RPMI8226 (cell line): ENCODE measurements around the gene OLFML2B.
"Not testable (repeated sequence)": the region's sequence is repeated elsewhere in the genome, so short reads cannot be mapped to it uniquely, and the experiment has no call there.

ENCODE experiments used
- DNase-seq: peaks from one replicate; pipeline ENCODE4 v3.0.0-alpha.2; 2015

The OLFML2B gene

DNA sequence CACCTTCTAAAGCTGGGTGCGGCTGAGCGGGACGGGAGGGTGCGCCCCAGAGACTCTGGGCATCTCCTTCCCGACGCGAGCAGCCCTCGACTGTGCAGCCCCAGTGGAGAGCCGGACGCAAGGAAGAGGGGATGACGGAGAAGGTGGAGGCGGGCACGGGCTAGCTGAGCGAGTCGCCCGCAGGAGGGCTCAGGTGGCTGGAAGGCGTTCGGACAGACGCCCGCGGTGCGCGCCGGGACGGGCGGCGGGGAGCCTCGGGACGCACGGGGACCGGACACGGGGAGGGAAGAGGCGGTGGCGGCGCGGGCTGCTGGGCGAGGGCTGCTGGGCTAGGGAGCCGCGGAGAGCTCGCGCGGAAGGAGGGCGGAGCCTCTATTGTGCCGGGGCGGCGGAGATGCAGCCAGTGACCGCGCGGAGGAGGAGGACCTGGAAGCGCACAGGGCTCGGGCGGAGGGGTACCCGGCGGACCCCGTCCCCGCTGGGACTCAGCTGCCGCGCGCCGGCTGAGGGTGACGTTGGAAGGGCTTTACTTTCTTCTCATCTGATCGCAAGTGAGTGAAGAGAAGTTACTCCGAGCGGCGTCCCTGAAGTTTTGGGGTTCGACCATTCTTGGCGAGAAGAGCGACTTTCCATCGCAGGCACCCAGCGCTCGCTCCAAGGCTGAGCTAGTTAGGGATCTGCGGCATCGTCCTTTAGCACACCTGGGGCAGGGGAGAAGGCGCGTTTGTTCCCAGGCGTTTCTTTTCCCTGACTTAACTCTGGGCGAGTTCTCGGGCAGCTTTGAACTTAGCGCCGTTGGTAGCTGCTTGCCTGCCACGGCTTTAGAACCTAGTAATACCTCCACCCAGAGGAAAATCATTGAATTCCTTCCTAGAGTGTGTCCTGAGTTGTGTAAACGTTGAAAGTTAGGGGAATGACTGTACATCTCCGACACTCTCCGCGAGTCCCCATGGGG is at the start of gene OLFML2B:
TSS of gene OLFML2B (minus strand) at position 323 of the 955 bp plus-strand sequence. CDS start 439 bp downstream, outside the sequence.
- DNase-seq: peak; percentile 83

DNA sequence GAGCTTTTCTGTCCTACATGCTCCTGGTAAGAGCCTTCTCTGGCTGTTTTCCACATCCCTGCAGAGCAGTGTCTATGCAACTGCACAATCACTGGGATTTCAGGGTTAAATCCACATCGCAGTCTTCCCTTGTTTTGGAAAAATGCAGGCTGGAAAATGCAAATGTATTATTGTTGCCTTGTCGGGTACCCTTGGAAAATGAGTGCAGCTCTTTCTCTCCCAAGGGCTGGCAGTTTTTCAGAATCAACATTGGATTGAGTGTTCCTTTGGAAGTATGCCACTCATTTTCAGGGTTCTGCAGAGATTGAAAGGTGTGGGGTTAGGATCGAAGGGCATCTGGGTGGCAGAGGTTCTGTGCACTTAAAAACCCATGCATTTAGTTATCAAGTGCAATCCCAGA is 49.1 kb upstream of the OLFML2B start:
- DNase-seq: no peak

DNA sequence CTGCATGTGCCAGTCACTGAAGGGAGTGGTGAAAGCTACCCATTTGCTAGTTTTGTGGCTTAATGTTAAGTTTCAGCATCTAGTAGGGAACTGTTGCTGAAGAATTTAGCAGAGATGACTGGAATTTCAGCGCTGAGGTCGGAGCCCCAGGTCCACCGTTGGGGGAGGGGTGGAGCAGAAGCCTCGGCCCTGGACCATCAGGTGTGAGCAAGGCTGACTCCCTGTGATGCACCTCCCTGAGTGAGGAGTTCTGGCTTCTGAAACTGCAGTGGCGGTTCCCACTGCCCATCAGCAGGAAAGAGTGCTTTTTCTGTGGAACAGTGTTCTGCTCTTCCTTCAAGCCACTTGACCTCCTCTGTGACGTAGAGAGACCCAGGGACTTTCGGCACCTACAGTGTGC is 47.2 kb upstream of the OLFML2B start:
- DNase-seq: peak; percentile 17

DNA sequence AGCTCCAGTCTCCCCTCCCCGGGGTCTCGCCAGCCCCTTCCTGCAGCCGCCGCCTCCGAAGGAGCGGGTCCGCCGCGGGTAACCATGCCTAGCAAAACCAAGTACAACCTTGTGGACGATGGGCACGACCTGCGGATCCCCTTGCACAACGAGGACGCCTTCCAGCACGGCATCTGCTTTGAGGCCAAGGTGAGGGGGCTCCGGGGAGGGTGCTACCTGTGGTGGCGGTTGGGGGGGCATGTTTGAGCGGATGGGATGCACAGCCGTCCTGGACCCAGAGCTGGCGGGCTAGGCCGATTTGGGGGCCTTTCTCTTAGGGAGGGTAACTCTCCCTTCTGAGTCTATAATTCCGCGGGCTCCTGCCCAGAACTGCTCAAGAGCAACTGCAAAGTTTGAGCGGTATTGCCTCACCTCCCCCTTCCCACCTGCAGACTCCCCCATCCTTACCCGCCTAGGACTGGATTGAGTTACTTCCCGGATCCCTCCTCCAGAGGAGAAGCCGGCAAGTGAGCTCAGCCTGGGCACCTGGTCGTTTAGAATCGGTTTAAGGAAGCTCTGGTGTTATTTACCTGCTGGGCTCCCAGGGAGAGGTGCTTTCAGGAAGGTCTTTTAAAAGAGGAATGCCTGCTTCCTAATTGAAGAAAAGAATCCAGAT is 46.6 kb upstream of the OLFML2B start:
- DNase-seq: no peak

DNA sequence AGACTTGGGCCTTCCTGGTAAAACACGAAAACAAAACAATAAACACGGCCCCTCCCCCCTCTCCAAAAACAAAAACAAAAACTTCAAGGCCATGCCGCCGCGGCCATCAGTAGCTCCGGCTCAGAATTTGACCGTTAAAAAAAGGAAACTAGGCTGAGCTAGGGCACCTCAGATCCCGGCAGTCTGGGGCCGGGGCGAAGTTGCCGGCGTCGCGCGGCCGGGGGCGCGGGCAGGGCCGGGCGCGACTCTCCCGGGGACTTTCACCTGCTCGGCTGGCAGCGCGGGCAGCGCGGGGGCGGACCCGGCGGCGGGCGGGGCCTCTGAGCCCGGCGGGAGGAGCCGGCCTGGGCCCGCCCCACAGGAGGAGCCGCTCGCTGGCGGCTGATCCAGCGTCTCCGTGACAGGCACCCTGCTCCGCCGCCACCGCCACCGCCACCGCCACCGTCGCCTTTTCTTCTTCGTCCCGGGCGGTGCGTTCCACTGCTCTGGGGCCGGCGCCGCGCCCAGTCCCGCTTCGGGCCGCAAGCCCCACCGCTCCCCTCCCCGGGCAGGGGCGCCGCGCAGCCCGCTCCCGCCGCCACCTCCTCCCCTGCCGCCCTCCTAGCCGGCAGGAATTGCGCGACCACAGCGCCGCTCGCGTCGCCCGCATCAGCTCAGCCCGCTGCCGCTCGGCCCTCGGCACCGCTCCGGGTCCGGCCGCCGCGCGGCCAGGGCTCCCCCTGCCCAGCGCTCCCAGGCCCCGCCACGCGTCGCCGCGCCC is 45.8 kb upstream of the OLFML2B start, which contains the start of gene NOS1AP:
TSS of gene NOS1AP (plus strand) at position 358 of the 760 bp plus-strand sequence. CDS start 487 bp downstream, outside the sequence.
- DNase-seq: peak; percentile 92

DNA sequence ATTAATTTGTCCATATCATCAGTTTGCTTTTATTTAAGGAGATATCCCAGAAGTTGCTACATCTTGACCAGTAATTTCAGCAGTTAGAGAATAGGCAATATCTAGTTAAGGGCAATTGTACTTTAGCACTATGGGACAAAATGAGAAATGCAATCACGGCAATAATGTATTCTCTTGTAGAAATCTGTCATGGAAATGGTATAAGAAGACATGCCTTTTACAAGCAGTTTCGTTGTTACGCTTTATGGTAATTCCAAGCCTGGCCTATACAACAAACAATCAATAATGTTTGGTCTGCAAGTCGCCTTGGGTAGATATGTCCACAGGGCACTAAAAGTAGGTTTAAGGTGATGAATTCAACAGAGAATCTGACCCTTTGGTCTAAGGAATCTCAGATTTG is 44.6 kb upstream of the OLFML2B start:
- no peak for DNase-seq

DNA sequence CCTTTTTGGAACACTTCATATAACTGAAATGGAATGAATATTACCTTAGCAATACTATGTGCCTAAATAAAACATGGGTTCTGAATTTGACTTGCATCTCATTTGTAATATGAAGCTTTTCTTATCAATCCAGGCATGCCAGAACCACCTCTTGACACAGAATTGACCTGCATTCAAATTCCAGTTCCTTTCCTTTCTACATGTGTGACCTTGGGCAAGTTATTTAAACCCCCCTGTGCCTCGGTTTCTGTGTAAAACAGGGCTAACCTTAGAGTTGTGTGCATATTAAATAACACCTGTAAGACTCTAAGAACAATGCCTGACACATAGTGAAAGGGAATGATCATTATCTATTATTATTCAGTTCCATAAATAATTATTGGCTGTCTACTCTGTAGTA is 43.8 kb upstream of the OLFML2B start:
- no peak for DNase-seq

DNA sequence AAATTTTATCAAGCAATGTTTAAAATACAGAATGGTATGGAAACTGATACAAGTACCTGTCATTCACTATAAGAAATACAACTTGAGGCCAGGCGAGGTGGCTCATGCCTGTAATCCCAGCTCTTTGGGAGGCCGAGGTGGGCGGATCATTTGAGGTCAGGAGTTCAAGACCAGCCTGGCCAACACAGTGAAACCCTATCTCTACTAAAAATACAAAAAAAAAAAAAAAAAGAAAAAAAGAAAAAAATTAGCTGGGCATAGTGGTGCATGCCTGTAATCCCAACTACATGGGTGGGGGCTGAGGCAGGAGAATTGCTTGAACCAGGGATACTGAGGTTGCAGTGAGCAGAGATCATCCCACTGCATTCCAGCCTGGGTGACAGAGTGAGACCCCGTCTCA is 43.2 kb upstream of the OLFML2B start:
- not testable (repeated sequence) for DNase-seq

DNA sequence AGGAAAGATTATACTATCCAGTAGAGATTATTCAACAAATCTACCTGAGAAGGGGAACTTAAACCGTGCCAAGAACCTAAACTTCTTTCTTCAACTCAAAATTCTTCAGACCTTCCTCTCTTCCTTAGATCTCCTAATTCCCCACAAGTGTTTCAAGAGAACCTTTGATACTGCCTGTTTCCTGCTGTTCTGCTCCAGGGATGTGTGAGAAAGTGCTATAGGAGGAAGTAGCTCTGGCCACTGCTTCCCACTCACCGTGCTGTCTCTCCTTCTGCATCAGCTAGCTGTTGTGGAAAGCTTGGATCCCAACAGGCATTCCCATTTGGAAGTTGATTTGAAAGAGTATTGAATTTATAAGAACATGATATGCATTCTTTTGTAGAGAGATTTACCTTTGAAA is 41.3 kb upstream of the OLFML2B start:
- no peak for DNase-seq

DNA sequence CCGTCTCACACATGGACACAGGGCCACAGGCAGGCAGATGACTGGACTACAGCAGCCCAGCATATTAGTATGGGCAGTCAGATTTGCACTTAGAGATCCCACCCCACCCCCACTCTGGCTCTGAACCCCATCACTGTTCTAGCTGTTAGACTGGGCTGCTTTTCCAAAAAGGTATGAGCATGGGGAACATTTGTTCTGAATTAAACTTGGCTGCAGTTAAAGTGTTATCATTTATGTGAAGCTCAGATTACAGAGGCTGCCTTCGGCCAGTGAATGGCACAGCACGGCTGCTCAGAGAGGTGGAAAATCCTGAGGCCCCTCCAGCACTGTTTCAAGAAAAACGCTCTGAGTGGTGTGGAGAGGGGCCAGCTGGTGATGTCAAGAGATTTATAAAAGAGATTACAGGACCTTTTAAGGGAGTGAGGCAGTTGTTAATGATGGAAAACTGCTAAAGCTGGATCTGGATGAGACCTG is 38.9 kb upstream of the OLFML2B start:
- no peak for DNase-seq

DNA sequence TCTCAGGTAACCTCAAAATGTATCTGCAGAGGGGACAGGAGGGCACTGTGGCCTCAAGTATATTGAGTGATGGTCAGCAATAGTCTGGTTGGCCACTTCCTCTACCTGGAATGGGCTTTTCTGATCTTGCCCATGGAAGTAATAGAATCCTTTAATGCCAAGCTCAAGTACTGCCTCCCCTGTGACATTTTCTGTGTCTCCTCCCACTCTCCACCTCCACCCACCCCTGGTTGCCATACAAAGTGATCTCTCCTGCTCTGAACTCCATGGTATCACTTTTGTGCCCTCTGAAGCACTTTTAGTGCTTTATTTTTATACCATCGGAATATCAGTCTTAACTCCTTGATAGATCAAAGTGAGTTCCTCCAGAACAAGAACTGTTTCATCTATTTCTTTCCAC is 36.6 kb upstream of the OLFML2B start:
- DNase-seq: no peak

DNA sequence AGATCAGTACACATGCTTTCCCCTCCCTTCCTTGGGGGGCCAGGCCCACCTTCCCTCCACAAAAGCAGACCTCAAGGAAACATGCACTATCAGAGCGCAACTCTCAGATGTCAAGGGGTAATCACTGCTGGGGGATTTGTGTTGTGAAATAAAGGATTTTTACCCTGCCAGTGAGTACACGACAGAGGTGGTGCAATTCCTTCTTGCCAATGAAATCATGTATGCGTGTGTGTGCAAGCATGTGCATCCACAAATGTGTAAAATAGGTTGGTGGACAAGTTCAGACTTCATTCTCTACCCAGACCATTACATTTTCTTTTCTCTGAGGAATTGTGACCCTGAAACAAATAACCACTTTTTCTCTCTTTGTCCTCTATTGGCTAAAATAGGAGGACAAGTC is 36.1 kb upstream of the OLFML2B start:
- no peak for DNase-seq

DNA sequence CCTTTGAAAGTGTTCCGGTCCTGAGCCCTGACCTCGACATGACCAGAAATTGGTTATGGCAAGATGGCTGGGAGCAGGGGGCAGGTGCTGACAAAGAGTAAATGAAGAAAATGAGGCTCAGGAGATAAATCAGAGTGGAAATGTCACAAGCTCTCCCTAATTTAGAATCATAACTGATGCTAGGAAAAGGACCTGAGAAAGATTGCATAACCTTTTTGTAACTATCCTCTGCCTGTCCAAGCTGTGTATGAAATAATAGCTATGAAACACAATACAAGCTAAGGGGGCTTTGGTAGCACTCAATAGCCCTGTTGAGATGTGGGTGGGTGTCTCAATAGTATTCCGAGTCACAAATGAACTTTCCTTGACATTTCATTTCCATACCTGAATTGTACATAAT is 32.9 kb upstream of the OLFML2B start:
- no peak for DNase-seq

DNA sequence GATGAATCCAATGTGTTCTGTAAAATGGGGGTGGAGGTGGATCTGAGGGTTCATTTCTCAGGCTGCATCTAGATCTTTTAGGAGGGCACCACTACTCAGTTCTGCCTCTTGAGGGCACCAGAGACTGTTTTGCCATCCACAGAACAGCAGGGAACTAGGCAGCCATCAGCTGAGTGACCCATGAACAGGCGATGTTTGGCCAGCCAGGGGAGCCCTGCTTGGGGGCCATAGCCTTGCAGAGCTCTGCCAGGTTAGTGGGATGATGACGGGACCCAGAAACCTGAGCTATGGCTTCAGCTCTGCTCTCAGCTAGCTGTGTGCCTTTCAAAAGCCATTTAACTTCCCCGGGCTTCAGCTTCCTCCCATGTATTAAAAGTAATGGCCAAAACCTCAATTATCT is 32.4 kb upstream of the OLFML2B start:
- peak; percentile 69 for DNase-seq

DNA sequence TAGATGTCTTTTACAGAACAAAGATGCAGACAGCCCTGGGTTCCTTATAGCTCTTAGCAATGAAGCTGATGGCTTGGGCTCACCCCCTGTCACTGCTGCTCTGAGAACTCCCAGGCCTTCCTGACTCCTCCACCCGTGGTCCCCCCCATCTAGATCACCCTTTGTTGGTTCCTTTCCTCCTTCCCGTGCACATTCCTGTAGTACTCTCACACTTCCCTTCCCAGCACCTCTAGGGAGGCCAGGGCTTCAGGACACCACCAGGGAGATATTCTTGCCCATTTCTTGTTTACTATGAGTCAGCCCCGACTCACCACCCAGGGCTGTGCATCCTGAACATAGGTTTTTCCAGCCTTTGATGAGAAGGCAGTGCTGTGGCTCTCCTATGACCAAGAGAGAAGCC is 31.4 kb upstream of the OLFML2B start:
- DNase-seq: no peak

DNA sequence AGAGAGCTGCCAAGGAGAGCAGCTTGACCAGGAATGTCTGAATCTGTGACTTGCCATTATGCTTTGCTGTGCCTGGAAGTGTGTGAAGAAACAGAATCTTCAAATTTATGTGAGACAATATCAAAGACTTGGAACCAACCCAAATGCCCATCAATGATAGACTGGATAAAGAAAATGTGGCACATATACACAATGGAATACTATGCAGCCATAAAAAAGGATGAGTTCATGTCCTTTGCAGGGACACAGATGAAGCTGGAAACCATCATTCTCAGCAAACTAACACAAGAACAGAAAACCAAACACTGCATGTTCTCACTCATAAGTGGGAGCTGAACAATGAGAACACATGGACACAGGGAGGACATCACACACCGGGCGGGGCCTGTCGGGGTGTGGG is 30.3 kb upstream of the OLFML2B start:
- not testable (repeated sequence) for DNase-seq

DNA sequence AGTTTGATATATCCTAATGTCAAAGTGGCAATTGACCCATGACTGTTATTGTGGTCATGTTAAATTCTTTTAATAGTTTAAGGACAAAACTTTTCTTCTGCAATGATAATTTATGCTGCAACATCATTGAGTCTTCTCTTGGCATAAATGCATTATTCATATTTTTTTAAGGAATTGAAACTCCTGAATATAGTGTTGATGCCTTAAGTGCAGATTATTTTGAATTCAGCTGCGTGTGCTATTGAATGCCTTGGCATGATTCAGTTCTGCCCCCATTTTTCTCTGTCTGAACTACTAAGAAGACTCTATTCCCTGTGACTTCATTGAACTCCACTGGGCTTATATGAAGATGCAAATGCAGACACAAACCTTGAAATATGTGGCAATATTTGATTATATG is 23.3 kb upstream of the OLFML2B start:
- no peak for DNase-seq

DNA sequence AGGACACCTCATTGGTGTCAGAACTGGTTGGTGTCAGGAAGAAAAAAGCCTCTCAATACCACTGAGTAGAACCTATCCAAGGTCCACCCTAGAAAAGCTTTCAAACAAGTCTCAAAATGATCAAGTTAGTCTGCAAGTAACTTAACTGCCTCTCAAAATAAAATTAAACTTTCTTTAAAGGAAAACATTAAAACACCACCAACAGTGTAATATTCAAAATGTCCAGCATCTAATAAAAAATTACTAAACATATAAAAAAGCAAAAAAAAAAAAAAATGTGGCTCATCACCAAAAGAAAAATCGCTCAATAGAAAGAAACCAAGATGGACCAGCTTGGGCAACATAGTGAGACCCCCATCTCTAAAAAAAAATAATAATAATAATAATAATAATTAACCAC is 18.7 kb upstream of the OLFML2B start:
- DNase-seq: no peak

DNA sequence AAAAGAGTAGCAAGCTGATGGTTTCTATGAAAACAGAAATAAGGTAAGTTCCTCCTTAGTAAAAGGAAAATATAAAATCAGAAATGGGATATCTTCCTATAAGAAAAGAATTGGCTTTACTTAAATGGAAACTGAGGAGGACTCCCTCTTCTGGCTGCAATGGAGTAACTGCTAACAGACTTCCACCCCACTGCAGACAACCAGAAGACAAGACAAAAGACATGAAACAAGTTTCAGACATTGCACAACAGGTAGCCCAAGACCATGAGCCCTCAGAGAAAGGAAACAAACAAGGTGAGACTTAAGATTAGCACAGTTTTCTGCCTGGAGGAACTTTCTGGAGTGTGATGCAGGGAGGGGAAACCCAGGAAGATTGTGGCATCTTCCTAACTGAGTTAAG is 17.0 kb upstream of the OLFML2B start:
- DNase-seq: peak; percentile 27

DNA sequence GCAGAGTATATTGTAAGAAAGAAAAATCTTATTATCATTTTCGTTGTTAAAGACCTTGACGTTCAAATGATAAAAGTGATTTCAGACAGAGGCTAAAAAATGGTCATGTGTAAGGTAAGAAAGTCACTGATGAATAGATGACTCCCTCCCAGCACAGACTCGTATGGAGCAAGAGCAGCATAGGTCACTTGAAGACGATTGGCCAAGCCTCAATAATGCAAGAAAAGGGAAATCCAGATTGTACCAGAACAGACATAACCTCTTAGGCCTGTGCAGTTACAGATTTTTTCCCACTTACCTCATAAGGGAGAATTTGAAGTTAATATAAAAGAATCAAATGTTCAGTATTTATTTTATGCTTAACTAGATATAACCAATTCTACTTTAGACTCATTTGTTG is 16.3 kb upstream of the OLFML2B start:
- no peak for DNase-seq

DNA sequence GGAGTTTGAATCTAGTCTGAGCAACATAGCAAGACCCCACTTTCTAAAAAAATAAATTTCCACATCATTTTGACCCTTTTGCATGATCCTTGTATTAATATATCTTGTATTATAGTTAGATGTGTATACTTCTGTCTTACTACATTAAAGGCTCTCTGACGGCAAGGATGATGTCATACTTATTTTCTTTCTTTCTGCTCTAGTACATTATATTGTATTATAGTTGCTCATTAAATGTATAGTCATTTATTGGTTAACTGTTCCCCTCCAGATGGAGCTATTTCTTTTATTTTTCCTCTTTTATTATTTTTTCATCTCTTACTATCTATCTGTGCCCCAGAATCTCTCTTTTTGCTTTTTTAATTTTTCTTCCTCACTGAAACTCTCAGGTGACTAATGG is 15.0 kb upstream of the OLFML2B start:
- DNase-seq: no peak

DNA sequence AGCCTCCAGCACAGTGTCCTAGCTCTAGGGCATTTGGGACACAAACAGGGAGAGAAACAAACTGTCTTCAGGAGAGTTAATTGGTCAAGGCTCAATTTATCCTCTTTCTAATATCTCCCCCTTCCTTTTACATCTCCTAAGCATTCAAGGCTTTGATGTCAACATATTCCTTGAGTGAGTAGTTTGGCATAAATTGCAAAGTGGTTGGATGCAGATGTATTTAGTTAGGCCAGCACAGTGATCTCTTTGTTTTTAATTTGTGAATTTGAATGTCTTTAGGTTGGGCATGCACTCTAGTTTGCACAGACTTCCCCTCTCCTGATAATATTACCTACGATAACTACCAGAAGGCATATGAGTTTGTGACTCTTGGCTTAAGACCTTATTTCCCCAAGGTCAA is 12.5 kb upstream of the OLFML2B start:
- no peak for DNase-seq

DNA sequence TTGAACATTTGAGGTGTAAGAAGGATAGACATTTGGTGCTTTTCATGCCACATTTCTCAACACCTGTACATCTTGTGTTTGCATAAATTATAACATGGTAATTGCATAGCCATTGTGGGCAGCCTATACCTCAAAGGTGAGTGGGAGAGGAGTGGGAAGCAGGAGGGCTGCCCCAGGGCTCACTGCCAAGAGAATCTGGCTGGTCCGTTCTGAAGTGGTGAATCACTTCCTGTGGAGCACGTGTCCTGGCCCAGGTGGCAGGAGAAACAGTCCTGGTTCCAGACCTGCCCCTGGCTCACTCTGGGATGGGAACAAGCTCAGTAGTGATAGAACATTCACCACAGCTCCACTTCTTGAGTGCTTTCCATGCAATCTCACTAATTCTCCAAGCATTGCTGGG is 11.6 kb upstream of the OLFML2B start:
- DNase-seq: peak; percentile 76
